Ovary (tissue), 10 donors: ENCODE measurements around the gene ATP2A2. TPM values are rescaled to one million over a fixed set of nuclear protein-coding genes. Genes with fewer than 3 reads are reported as not detected.

Source experiments
- DNase-seq, 5 donors: peaks; one replicate each; pipeline ENCODE4 v3.0.0-alpha.2; 2019 to 2020
- H3K27ac ChIP-seq, 2 donors: fragments of 200-600 bp; one replicate each; pipeline versions ENCODE4 v1.5.1 to v1.8.0; 2019 to 2022
- H3K27me3 ChIP-seq: fragments of 200-600 bp; one replicate; pipeline ENCODE4 v1.8.0; 2022
- H3K36me3 ChIP-seq: fragments of 200-600 bp; sonication (generic); one replicate; pipeline ENCODE4 v1.5.1; 2019
- H3K4me1 ChIP-seq: one replicate; pipeline ENCODE4 v1.8.1; 2013; ENCODE audit warnings: mild to moderate bottlenecking, moderate library complexity; ENCODE audit not compliant: insufficient read depth
- H3K4me3 ChIP-seq: fragments of 200-600 bp; sonication (generic); one replicate; pipeline ENCODE4 v1.5.1; 2017
- H3K9me3 ChIP-seq, 2 donors: fragments of 200-600 bp in 1 of 2; sonication (generic) in 1 of 2; one replicate each; pipeline versions ENCODE4 v1.5.1 to v1.8.1; 2013 to 2019; ENCODE audit warnings: mild to moderate bottlenecking in 1 of 2, moderate library complexity in 1 of 2
- EP300 ChIP-seq: sonication (generic); formaldehyde crosslinking; IDR thresholded peaks from one replicate; pipeline ENCODE4 v1.6.1; 2017; ENCODE audit warnings: antibody characterized with exemption
- POLR2A ChIP-seq: fragments of 450-650 bp; IDR thresholded peaks from one replicate; pipeline ENCODE4 v1.6.1; 2017; ENCODE audit warnings: antibody characterized with exemption, mild to moderate bottlenecking, moderate library complexity
- WGBS, 3 donors: extraction: QIAGEN DNeasy Blood & Tissue Kit in 1 of 3; methylation state at CpG; one replicate each; pipeline versions ENCODE4 v1.1.5 to v1.1.7; 2013 to 2017; 5-methylcytosine and 5-hydroxymethylcytosine counted together
- intact Hi-C, 4 donors: fragments of 100-400 bp; cut with DNase I; formaldehyde crosslinking; loops; one replicate each; pipeline versions ENCODE4 v1.11.0 to v1.15.1; 2022 to 2023
- long read RNA-seq, 3 donors: library from polyadenylated mRNA in 2 of 3; unstranded in 2 of 3; transcript quantifications; one replicate each; pipeline ENCODE4 v2.0.0 and lab custom pipeline, GENCODE V29; 2021 to 2026
- polyA plus RNA-seq, 2 donors: library from polyadenylated mRNA; stranded (reverse); fragments of 200-250 nt in 1 of 2; fragments of 350-450 nt in 1 of 2; fragmentation: Illumina TruSeq in 1 of 2; extraction: RNeasy Lipid Tissue Mini Kit (QIAGEN cat#74804) in 1 of 2; gene quantifications; one replicate each; pipeline ENCODE4 v1.2.3, GENCODE V29; 2013 to 2014
- total RNA-seq, 7 donors: library from RNA; depleted of rRNA in 2 of 7; stranded (reverse); fragments of >200 nt in 2 of 7; fragmentation: NEBNext Ultra II Directional in 3 of 7; extraction: Animal tissue kit (Norgen Biotek cat#: 25700) in 3 of 7; gene quantifications; one replicate each; pipeline versions ENCODE4 v1.1.0 to v1.2.4, GENCODE V29; 2016 to 2023
- TF ChIP-seq, protein P1 (sequence below), 3 donors: fragments of 450-650 bp in 2 of 3; fragments of 200-600 bp in 1 of 3; IDR thresholded peaks; one replicate each; pipeline versions ENCODE4 v1.5.1 to v1.8.0; 2016 to 2022; ENCODE audit warnings: antibody characterized with exemption in 3 of 3, mild to moderate bottlenecking in 1 of 3
- donor health status: DM: no; HTN: no; CAD: no; lungs with moderate emphysema.
- donor health status: DM: no; HTN: no; CAD: no.
- donor health status: Bipolar disorder and iron deficiency.
- donor health status: DM: yes; HTN: yes; CAD: no.
- donor health status: DM: no; HTN: no; CAD: no.
- donor health status: DM: yes; HTN: yes; CAD: no.

The ATP2A2 gene
- total RNA-seq (100 to 1,000 TPM in 4 of 7 donors, 10 to 100 TPM in 3; 60.4 to 164 (median 137) TPM), polyA plus RNA-seq (100 to 1,000 TPM in 1 of 2 donors, 10 to 100 TPM in 1; 54.2 to 183 TPM)
- long read RNA-seq, donor 1, partial matches to known transcripts = 3 of 29 reads
- long read RNA-seq, donor 1, other reads (novel, unspliced or antisense) = 26 of 29 reads
- long read RNA-seq, donor 2, full-length matches to known transcripts = 8 of 29 reads
- long read RNA-seq, donor 2, partial matches to known transcripts = 21 of 29 reads
- long read RNA-seq, donor 2, other reads (novel, unspliced or antisense) = 0 of 29 reads
- long read RNA-seq, donor 3, full-length matches to known transcripts = 3 of 36 reads
- long read RNA-seq, donor 3, partial matches to known transcripts = 31 of 36 reads
- long read RNA-seq, donor 3, other reads (novel, unspliced or antisense) = 2 of 36 reads

GRCh38 chr12:110280779-110281548, at the start of gene ATP2A2:
TSS of gene ATP2A2 (plus strand) at chr12:110281247. CDS start at chr12:110281790, 543 bp downstream.
- DNase-seq = peak; percentile 87 to 94 (median 90)
- 0 to 1% (median 1%) methylated on average over 44 to 104 of the region's 108 CpGs for WGBS, 3 donors
- intact Hi-C loops = loop anchor here in 3 of 4 donors (2.0 to 10.0 kb wide), 6 partner anchors 54 to 179 kb away; partner anchors contain the start of gene IFT81 (in 2 of the 3)
- peaks cover 6% of the 10 kb centered on the region for H3K4me1 ChIP-seq
- TF ChIP-seq POLR2A = peak; percentile 76
- TF ChIP-seq EP300 = no peak
- peak within 1 kb of the TSS; percentile 82 to 94 for H3K27ac ChIP-seq
- H3K4me3 ChIP-seq = peak within 1 kb of the TSS; percentile 75
- H3K27me3 ChIP-seq = no peaks in the 10 kb centered on the region
- H3K36me3 ChIP-seq = no peaks in the 10 kb centered on the region
- no peaks in the 10 kb centered on the region for H3K9me3 ChIP-seq

DNA sequence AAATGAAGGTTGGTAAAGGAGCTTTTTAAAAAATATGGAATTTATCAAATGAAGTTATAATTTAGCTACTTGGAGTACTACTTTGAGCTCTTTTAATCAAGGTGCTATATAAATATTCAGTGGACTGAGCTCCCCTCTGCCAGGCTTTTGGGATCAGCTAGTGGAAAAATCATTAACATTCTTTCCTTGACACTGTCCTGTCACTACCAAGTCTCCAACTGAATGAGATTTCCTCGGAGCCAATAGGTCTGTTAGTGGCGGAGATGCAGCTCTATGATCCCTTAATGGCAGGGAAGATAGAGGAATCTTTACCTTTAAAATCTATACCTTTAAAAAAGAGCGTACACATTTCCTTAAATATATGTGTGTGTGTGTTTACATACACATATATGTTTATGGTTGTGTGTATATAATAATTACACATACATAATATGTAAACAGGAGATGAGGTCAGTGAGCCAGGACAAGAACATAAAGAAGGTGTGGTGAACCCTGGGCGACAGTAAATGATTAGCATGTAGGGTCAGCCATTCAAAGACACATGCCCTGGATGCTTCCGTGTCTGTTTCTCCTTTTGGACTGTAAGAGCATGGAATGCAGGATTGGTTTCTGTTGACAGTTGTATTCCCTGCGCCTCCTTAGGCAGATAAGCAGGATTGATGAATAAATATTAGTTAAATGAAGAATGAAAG, 47.7 kb upstream of the ATP2A2 start:
- WGBS, 3 donors = 82 to 88% (median 87%) methylated on average over 6 of the region's 6 CpGs
- DNase-seq = no peak
- TF ChIP-seq, protein P1, sequence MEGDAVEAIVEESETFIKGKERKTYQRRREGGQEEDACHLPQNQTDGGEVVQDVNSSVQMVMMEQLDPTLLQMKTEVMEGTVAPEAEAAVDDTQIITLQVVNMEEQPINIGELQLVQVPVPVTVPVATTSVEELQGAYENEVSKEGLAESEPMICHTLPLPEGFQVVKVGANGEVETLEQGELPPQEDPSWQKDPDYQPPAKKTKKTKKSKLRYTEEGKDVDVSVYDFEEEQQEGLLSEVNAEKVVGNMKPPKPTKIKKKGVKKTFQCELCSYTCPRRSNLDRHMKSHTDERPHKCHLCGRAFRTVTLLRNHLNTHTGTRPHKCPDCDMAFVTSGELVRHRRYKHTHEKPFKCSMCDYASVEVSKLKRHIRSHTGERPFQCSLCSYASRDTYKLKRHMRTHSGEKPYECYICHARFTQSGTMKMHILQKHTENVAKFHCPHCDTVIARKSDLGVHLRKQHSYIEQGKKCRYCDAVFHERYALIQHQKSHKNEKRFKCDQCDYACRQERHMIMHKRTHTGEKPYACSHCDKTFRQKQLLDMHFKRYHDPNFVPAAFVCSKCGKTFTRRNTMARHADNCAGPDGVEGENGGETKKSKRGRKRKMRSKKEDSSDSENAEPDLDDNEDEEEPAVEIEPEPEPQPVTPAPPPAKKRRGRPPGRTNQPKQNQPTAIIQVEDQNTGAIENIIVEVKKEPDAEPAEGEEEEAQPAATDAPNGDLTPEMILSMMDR (IDR thresholded peaks at IDR 0.05) = no peak
- TF ChIP-seq POLR2A = no peak
- Histone ChIP-seq H3K27me3 (no peaks in the 10 kb centered on the region), H3K27ac (no peak overlapping the region), H3K4me1 (peaks cover 5% of the 10 kb centered on the region), H3K36me3 (no peaks in the 10 kb centered on the region), H3K9me3 (no peaks in the 10 kb centered on the region), H3K4me3 (no peak overlapping the region)
- intact Hi-C loops = no loop called here

GRCh38 chr12:110234331-110234751, 46.7 kb upstream of the ATP2A2 start:
- H3K27ac ChIP-seq = no peak overlapping the region

GRCh38 chr12:110234755-110235154, 46.3 kb upstream of the ATP2A2 start:
- Histone ChIP-seq H3K4me3 (no peak overlapping the region), H3K4me1 (peaks cover 4% of the 10 kb centered on the region), H3K36me3 (no peaks in the 10 kb centered on the region), H3K27ac (peak overlapping the region in 1 of 2 donors; percentile 9), H3K27me3 (no peaks in the 10 kb centered on the region), H3K9me3 (no peaks in the 10 kb centered on the region)
- no peak for TF ChIP-seq POLR2A
- TF ChIP-seq EP300 = no peak
- TF ChIP-seq, protein P1 (IDR thresholded peaks at IDR 0.05) = no peak
- intact Hi-C loops = no loop called here
- 5 to 8% (median 5%) methylated on average over 3 of the region's 3 CpGs for WGBS, 3 donors
- no peak for DNase-seq

More at GRCh38 chr12:110234331-110234751, 46.7 kb upstream of the ATP2A2 start:
- peaks cover 5% of the 10 kb centered on the region for H3K4me1 ChIP-seq
- TF ChIP-seq, protein P1 (IDR thresholded peaks at IDR 0.05) = no peak
- TF ChIP-seq EP300 (no peak), POLR2A (no peak)
- no peak for DNase-seq
- intact Hi-C loops = no loop called here
- no peaks in the 10 kb centered on the region for H3K27me3 ChIP-seq
- 51 to 68% (median 59%) methylated on average over 2 of the region's 2 CpGs for WGBS, 3 donors
- no peaks in the 10 kb centered on the region for H3K36me3 ChIP-seq
- no peaks in the 10 kb centered on the region for H3K9me3 ChIP-seq
- H3K4me3 ChIP-seq = no peak overlapping the region
